Measurements from ENCODE around the gene NR1D2. TPM values are rescaled to one million over a fixed set of nuclear protein-coding genes. Genes with fewer than 3 reads are reported as not detected.

The NR1D2 gene
- total RNA-seq, 2 donors from 2014 or later = 23.1 to 29.4 TPM

DNA sequence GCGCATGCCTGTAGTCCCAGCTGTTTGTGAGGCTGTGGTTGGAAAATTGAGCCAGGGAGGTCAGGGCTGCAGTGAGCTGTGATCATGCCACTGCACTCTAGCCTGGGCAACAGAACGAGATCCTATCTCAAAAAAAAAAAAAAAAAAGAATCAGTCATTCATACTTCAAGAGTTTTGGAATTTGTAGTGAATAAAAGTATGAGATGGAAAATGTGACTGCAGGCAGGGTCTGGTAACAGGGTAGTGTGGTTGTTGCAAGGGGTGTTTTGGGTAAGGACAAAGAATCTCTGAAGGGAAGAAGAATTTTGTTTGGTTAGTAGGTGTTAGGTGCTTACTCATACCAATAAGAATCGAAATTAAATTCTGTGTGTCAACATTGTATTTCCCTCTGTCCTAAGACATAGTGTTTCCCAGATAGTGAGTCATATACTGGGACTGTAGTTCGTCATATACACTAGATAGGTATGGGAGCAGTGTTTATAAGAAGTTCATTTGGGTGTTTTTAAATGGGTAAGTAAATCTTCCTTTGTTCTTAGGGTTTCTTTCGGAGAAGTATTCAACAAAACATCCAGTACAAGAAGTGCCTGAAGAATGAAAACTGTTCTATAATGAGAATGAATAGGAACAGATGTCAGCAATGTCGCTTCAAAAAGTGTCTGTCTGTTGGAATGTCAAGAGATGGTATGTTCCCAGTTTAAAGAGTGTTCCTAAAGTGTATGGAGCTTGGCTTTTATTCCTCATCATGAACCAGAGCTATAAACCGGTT, 14.2 kb downstream of the NR1D2 start:
- intact Hi-C loops (cut with DNase I, micrococcal nuclease) = no loop called here
- ATAC-seq = peak; percentile 88
- DNase-seq = no peak

DNA sequence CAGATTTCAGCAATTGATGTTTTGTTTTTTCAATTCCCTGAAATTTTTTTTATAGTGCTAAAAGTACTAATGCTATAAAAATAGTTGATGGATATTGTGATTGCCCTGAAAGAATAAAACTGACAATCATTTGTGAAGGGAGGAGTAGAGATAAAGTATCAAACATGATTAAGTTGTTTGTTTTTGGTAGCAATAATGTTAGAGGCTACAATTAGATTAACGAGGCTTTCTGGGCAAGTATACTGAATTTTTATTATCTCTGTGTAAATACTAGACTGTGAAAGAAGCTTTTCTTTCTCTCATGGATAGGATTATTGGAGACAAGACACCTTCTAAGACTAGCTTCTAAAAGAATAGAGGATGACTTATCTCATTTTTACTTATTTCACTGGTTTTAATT, 15.6 kb downstream of the NR1D2 start:
- ATAC-seq (peak; percentile 75), DNase-seq (no peak)
- intact Hi-C loops (cut with DNase I, micrococcal nuclease) = no loop called here

DNA sequence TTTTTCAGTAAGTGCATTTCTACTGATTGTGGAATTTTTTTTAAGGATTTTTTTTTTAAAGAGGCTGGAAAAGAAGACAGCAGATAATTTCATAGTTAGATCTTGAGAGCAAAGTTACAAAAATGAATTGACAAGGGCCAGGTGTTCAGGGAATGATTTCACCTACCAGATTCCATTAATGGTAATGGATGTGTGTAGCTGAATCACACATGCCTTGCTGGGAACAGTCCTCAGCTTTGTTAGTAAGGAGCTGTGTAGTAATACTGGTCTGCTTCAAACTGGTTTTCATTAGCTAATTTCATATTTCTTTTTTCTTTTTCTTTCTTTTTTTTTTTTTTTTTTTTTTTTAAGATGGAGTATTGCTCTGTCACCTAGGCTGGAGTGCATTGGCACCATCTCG, 16.0 kb downstream of the NR1D2 start:
- intact Hi-C loops (cut with DNase I, micrococcal nuclease) = no loop called here
- ATAC-seq (no peak), DNase-seq (no peak)

DNA sequence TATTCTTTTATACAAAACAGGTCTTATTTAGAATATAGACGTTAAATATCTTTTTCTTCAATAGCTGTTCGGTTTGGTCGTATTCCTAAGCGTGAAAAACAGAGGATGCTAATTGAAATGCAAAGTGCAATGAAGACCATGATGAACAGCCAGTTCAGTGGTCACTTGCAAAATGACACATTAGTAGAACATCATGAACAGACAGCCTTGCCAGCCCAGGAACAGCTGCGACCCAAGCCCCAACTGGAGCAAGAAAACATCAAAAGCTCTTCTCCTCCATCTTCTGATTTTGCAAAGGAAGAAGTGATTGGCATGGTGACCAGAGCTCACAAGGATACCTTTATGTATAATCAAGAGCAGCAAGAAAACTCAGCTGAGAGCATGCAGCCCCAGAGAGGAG, 16.8 kb downstream of the NR1D2 start:
- DNase-seq (no peak), ATAC-seq (no peak)
- intact Hi-C loops (cut with DNase I, micrococcal nuclease) = no loop called here

DNA sequence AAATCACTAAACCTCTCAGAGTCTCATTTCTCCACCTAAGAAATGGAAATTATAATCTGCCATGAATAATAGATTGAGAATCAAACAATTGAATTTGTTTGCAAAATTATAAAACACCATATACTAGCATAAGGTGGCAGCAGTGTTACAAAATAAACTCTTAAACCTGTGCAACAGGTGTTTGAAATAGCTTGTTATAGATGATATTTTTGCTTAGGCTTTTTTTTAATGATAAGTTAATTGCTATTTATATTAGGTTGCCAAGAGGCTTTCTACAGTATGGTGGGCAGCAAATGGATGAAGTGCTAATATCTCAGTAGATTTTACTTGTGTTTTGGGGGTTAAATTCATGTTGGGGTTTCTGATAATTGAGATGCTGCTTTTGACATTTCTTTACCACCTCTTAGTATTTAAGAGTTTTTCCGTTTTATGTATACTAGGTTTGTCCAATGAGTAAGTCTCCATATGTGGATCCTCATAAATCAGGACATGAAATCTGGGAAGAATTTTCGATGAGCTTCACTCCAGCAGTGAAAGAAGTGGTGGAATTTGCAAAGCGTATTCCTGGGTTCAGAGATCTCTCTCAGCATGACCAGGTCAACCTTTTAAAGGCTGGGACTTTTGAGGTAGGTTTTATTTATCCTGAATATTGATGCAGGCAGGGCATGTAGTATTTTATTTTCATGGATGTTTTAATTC, 19.6 kb downstream of the NR1D2 start:
- no peak for DNase-seq
- intact Hi-C loops (cut with DNase I, micrococcal nuclease) = no loop called here
- ATAC-seq = no peak

DNA sequence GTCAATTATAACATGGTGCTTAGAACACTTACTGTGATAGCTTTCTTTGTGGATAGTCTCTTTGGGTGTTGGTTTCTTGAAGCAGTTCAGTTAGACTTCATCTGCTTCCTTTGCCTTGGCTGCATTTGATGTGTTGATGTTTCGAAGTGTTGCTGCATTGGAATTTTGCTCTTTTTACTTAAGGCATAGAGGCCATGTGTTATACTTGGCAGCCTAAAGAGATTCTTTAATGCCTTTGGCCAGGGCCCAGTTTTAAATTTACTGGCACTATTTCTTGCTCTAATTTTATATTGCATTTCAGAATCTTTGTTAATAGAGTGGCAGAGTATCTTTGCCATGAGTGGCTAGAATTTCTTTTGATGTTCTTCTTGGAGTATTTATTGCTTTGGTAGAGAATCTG, 21.2 kb downstream of the NR1D2 start:
- ATAC-seq = no peak
- intact Hi-C loops (cut with DNase I, micrococcal nuclease) = no loop called here

DNA sequence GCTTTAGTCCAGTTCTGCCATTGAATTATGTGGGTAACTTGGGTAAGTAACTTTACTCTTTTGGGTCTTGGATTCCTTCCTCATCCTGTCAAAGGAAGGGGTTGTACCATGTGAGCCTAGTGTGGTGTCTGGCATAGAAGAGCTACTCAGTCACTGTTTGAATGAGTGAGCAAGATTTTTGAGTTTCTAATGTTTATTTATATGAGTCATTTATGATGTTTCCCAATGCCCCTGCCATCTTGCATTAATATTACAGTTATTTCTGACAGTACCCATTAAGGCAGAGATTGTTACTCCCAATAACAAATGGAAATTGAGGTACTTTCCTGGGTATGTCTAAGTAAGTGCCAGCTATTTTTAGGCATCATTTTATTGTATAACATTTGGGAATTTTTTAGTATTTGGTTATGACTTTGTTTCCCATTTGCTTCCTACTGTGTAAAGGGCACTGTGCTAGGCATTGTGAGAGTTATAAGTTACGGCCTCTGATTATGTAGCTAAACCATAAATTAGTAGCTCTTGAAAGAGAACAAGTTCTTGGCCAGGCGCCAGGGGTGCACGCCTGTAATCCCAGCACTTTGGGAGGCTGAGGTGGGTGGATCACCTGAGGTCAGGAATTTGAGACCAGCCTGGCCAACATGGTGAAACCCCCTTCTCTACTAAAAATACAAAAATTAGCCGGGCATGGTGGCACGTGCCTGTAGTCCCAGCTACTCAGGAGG, 23.5 kb downstream of the NR1D2 start:
- no peak for ATAC-seq
- intact Hi-C loops (cut with DNase I, micrococcal nuclease) = no loop called here
- no peak for DNase-seq

More for the DNA sequence above, 21.2 kb downstream of the NR1D2 start:
- DNase-seq = no peak

DNA sequence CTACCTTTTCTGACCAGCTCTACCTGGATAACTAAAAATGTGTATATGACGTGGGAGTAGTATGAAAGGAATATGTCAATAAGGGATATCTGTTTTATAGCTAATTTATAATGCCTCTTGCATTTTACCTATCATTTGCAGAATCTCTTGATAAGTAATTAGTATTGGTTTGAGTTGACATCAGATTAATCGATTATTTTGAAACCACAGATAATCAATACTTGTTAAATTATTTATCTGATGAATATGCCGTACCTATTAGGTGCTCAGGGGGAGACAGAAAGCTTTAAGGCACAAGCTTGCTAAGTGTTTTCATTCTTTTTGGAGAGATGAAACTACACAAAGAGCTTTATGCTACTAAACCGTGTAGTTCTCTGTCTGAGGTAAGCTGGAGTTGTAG, 24.3 kb downstream of the NR1D2 start:
- intact Hi-C loops (cut with DNase I, micrococcal nuclease) = no loop called here
- ATAC-seq (no peak), DNase-seq (no peak)

DNA sequence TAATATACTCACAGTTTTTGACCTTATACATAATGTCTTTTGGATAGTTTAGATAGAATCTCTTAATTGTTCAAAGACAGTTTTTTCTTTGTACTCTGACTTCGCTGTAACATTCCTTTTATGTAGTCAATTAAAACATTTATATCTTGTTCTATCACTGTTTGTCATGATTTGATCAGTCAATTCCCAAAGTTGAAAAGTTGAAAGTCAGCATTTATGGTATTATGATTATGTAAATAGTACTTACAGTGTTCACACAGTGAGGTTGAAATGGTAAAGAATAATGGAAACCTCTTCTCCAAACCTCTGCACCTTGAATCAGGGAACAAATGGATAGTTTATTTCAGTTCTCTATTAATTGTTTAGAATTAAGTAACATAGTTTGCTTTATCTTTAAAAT, 26.6 kb downstream of the NR1D2 start:
- ATAC-seq (no peak), DNase-seq (no peak)
- intact Hi-C loops (cut with DNase I, micrococcal nuclease) = no loop called here

DNA sequence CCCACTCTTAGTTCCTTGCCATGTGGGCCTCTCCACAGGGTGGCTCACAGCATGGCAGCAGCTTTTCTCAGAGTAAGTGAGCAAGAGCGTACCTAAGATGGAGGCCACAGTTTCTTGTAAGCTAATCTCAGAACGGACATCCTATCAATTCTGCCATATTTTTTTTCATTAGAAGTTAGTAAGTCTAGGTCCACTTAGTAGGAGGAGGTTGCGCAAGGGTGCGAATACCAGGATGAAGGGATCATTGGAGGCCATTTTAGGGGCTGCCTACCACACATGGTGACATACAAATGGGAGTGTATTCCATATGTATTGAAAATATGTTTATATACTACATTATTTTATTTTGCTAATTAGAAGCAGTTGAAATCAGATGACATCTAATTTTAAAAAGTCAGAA, 31.5 kb downstream of the NR1D2 start:
- ATAC-seq = no peak
- intact Hi-C loops (cut with DNase I, micrococcal nuclease) = no loop called here

DNA sequence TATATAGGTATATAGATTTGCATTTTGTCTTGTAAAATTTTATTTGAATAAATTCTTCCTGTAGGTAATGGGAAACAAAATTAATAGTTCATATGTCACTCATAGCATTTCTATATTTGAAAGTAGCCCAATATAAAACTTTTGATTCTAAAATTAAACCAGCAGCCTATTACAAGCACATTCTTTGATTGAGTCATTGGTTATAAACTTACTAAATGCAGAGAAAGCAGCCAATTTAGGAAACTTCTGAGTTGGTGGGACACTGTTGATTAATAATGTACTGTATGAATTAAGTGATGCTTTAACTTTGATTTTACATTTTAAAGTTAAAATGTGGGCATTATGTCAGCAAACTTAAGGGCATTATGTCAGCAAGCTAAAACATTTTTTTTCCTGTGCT, 34.5 kb downstream of the NR1D2 start:
- intact Hi-C loops (cut with DNase I, micrococcal nuclease) = no loop called here
- DNase-seq = no peak
- no peak for ATAC-seq

More for the DNA sequence above, 31.5 kb downstream of the NR1D2 start:
- no peak for DNase-seq

DNA sequence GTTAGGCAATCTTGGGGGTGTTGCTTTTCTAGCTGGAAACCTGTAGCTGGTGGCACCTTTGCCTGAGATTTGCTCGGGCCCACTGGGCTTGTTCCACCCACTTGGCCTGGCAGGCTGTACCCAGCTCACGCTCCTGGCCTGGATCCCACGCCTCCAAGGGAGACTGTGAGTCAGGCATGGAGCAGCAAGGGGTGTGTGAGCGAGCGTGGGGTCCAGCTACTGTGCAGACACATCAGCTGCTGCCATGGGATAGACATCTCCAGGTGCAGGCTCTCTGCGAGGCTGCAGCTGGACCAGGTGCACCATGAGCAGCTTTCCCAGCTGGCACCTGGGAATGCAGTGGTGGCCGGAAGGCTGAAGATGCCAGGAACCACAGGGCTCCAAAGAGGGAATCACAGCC, 36.0 kb downstream of the NR1D2 start:
- DNase-seq (no peak), ATAC-seq (no peak)
- intact Hi-C loops (cut with DNase I, micrococcal nuclease) = no loop called here

DNA sequence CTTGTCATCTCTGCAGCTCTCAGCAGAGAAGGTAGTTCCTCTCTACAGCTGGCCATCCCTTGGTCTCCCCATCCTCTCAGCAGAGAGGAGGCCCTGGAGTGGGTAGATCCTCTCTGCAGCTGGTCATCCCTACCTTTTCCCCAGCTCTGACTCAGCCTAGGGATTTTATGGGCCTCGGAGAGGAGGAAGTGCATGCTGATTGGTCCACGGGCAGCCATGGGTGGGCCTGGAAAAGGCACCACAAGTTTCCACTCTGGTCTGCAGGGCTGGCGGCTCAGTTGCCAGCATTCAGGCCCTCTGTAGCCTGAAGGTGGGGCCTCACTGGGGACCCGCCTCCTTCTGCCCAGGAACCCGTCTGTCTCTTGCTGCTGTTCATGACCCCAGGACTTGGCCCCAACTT, 36.9 kb downstream of the NR1D2 start:
- intact Hi-C loops (cut with DNase I, micrococcal nuclease) = no loop called here
- ATAC-seq (peak; percentile 49), DNase-seq (no peak)

DNA sequence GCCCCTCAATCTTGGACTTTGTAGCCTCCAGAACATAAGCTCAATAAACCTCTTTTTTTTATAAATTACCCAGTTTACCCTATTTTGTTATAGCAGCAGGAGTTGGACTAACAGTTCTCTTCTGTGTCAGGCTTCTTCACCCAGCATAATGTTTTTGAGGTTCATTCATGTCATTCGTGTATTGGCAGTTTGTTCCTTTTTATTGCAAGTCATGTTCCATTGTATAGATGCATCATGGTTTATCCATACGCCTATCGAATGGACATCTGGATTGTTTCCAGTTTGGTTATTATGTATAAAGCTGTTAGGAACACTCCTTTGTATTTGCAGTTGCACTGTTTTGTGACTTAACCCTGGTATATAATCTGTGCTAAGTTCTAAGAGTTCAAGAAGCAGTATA, 39.8 kb downstream of the NR1D2 start:
- ATAC-seq = no peak
- intact Hi-C loops (cut with DNase I, micrococcal nuclease) = no loop called here

DNA sequence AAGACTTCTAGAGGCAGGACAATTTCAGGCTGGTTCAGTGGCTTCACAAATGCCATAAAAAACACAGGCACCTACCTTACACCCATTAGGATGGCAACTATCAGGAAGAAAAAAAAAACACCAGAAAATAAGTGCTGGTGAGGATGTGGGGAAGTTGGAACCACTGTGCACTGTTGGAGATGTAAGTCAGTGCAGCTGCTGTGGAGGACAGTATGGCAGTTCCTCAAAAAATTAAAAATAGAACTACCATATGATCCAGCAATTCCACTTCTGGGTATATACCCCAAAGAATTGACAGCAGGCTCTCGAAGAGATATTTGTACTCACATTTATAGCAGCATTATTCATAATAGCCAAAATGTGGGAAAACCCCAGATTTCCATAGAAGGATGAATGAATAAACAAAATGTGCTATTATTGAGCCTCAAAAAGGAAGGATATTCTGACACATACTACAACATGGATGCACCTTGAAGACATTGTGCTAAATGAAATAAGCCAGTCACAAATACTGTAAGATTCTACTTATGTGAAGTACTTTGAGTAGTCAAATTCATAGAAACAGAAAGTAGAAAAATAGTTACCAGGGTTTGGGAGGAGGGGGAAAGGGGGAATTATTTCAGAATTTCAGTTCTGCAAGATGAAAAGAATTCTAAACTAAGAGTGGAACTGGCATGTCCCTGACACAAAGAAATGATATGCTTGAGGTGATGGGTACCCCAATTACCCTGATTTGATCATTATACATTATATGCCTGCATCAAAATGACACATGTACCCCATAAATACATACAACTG, 40.9 kb downstream of the NR1D2 start:
- DNase-seq (no peak), ATAC-seq (no peak)
- intact Hi-C loops (cut with DNase I, micrococcal nuclease) = no loop called here

More for the DNA sequence above, 39.8 kb downstream of the NR1D2 start:
- DNase-seq = no peak

DNA sequence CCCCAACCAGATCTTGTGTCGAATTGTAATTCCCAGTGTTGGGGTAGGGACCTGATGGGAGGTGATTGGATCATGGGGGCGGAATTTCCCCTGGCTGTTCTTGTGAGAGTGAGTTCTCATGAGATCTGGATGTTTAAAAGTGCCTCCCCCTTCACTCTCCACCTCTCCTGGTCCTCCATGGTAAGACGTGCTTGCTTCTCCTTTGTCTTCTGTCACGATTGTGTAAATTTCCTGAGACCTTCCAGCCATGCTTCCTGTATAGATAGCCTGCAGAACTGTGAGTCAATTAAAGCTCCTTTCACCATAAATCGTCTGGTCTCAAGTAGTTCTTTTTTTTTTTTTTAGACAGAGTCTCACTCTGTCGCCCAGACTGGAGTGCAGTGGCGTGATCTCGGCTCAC, 42.3 kb downstream of the NR1D2 start:
- intact Hi-C loops (cut with DNase I, micrococcal nuclease) = no loop called here
- ATAC-seq (no peak), DNase-seq (no peak)

DNA sequence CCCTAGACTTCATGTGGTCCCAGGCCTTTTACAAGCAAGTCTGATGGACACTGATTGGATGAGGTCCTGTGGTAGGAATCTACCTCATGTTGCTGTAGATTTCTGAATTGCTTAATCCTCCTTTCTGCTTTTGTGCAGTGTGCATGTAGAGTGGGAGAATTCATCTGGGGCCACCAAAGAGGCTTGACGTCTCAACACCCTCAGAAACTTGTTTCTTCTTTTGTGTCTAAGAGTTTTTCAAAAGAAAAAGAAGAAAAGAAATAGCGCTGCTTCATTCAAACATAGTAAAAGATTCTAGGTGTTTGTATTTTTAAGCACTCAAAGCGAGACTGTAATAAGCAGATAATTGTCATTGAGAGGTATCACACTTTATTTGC, 46.2 kb downstream of the NR1D2 start:
- intact Hi-C loops (cut with DNase I, micrococcal nuclease) = loop anchor here in 1 of 2 donors (10.0 kb wide), 1 partner anchor 694 kb away; no protein-coding TSS in a partner anchor
- no peak for DNase-seq
- ATAC-seq = no peak

DNA sequence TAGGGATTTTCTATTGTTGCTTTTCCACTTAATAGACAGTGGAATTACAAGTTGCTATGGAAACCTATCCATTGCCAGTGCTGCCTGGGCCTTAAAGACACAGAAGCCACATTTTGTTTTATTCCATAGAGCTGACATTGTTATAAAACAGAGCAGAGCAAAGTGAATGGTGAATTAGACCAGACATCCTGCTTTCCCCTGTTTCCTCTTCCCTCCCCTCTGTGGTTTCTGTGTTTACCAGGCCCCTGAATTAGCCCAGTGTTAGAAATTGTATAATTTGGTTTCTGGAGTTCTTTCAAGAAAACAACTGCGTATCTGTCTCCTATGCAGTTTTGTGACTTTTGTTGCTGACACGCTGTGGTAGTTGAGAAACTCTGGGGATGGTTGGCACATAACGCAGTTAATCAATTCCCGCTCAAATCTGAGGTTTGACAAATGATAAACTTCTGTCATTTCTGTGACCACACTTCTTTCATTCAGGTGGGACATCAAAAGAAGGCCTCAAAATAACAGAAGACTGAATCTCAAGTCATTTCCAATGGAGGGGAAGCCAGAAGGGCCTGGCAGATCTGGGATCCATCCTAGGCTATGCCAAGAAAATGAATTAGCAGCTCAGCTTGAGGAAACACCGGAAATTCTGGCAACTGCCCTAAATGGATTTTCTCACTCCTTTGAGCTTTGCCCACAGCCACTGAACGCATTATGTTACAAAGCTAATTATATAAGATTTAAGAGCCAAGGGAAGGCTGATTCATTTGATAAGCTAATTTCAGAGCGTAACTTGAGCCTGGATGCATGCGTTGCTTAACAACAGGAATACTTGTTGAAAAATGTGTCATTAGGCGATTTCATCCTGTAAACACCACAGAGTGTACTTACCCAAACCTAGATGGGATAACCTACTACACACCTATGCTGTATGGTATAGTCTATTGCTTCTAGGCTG, 46.9 kb downstream of the NR1D2 start:
- ATAC-seq = no peak
- intact Hi-C loops (cut with DNase I, micrococcal nuclease) = loop anchor here in 1 of 2 donors (10.0 kb wide), 1 partner anchor 693 kb away; no protein-coding TSS in a partner anchor

More for the DNA sequence above, 46.9 kb downstream of the NR1D2 start:
- no peak for DNase-seq
